ENCODE data around the gene MDGA2.

GRCh38 chr14:47195582-47195981 lies 479.8 kb downstream of the MDGA2 start:
- TF ChIP-seq POLR2A (IDR thresholded peaks at IDR 0.05), result no peak
- TF ChIP-seq CTCF (IDR thresholded peaks at IDR 0.05), result no peak

Measured in right lobe of liver (tissue), 4 donors.